ENCODE measurements around the gene S100A12.

S100A12 gene

GRCh38 chr1:153396461-153396860 is 21.0 kb upstream of the S100A12 start:
- DNase-seq, result no peak

GRCh38 chr1:153395776-153396175 is 20.4 kb upstream of the S100A12 start:
- DNase-seq, result no peak

GRCh38 chr1:153395136-153395685 is 19.8 kb upstream of the S100A12 start:
- no peak for DNase-seq

GRCh38 chr1:153394391-153394790 is 19.0 kb upstream of the S100A12 start:
- DNase-seq, result no peak

- DNase-seq, result no peak
Measured at GRCh38 chr1:153393926-153394325, 18.5 kb upstream of the S100A12 start.

GRCh38 chr1:153392822-153393221 is 17.4 kb upstream of the S100A12 start:
- no peak for DNase-seq

- DNase-seq, result no peak
Measured at GRCh38 chr1:153392258-153392657, 16.8 kb upstream of the S100A12 start.

GRCh38 chr1:153390938-153391710 is 15.7 kb upstream of the S100A12 start, which contains the start of gene S100A8:
Gene S100A8 (minus strand): TSS chr1:153391073. CDS start chr1:153390535, 538 bp downstream.
- DNase-seq, result no peak

- DNase-seq, result no peak
Measured at GRCh38 chr1:153389973-153390879, 14.8 kb upstream of the S100A12 start.

- no peak for DNase-seq
Measured at GRCh38 chr1:153389401-153389800, 14.0 kb upstream of the S100A12 start.

- DNase-seq, result no peak
Measured at GRCh38 chr1:153387785-153388184, 12.4 kb upstream of the S100A12 start.

GRCh38 chr1:153387001-153387400 is 11.6 kb upstream of the S100A12 start:
- DNase-seq, result no peak

- DNase-seq, result no peak
Measured at GRCh38 chr1:153386500-153386901, 11.1 kb upstream of the S100A12 start.

GRCh38 chr1:153384958-153385580 is 9.6 kb upstream of the S100A12 start:
- no peak for DNase-seq

- DNase-seq, result no peak
Measured at GRCh38 chr1:153380711-153381110, 5.3 kb upstream of the S100A12 start.

GRCh38 chr1:153379591-153379990 is 4.2 kb upstream of the S100A12 start:
- no peak for DNase-seq

- DNase-seq, result no peak
Measured at GRCh38 chr1:153374071-153374470, 1.4 kb downstream of the S100A12 start.

GRCh38 chr1:153372571-153372970 is 2.9 kb downstream of the S100A12 start:
- DNase-seq, result no peak

- no peak for DNase-seq
Measured at GRCh38 chr1:153371231-153371630, 4.2 kb downstream of the S100A12 start.

- no peak for DNase-seq
Measured at GRCh38 chr1:153370146-153370545, 5.3 kb downstream of the S100A12 start.

- DNase-seq, result no peak
Measured at GRCh38 chr1:153368495-153368894, 6.9 kb downstream of the S100A12 start.

GRCh38 chr1:153367090-153367489 is 8.3 kb downstream of the S100A12 start:
- no peak for DNase-seq

GRCh38 chr1:153366261-153366660 is 9.2 kb downstream of the S100A12 start:
- no peak for DNase-seq

Measured in NCI-H510A (cell line).